LNCaP clone FGC (cell line): ENCODE results near the gene CREB3L1.

Experiments used
- DNase-seq: peaks from one replicate; pipeline ENCODE4 v3.0.0-alpha.2; 2011; ENCODE audit warnings: low read depth
- H3K4me3 ChIP-seq: 2 replicates; pipeline ENCODE4 v1.5.1; 2011; ENCODE audit warnings: mild to moderate bottlenecking, low read depth, low read length, control low read depth
- TF ChIP-seq, protein P1 (sequence below): IDR thresholded peaks from 2 replicates; pipeline ENCODE4 v1.5.1; 2012; ENCODE audit warnings: mild to moderate bottlenecking; ENCODE audit not compliant: control insufficient read depth, insufficient read depth; ENCODE audit errors: extremely low read depth

The CREB3L1 gene, protein sequence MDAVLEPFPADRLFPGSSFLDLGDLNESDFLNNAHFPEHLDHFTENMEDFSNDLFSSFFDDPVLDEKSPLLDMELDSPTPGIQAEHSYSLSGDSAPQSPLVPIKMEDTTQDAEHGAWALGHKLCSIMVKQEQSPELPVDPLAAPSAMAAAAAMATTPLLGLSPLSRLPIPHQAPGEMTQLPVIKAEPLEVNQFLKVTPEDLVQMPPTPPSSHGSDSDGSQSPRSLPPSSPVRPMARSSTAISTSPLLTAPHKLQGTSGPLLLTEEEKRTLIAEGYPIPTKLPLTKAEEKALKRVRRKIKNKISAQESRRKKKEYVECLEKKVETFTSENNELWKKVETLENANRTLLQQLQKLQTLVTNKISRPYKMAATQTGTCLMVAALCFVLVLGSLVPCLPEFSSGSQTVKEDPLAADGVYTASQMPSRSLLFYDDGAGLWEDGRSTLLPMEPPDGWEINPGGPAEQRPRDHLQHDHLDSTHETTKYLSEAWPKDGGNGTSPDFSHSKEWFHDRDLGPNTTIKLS

DNA sequence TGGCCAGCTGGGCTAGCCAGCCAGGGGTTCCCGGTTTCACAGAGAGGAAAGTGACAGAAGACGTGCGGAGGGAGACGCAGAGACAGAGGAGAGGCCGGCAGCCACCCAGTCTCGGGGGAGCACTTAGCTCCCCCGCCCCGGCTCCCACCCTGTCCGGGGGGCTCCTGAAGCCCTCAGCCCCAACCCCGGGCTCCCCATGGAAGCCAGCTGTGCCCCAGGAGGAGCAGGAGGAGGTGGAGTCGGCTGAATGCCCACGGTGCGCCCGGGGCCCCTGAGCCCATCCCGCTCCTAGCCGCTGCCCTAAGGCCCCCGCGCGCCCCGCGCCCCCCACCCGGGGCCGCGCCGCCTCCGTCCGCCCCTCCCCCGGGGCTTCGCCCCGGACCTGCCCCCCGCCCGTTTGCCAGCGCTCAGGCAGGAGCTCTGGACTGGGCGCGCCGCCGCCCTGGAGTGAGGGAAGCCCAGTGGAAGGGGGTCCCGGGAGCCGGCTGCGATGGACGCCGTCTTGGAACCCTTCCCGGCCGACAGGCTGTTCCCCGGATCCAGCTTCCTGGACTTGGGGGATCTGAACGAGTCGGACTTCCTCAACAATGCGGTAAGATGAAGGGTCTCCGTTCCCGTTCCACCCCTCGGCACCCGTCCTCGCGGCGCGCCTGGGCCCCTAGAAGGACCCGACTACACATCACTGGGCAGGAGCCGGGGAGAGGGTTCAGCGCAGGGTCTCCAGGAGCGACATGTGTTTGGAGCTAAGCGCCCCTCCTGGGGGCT, at the start of gene CREB3L1:
Gene CREB3L1 (plus strand): TSS at position 41 of the 765 bp plus-strand sequence. CDS start 450 bp downstream, at position 491.
- TF ChIP-seq, protein P1, sequence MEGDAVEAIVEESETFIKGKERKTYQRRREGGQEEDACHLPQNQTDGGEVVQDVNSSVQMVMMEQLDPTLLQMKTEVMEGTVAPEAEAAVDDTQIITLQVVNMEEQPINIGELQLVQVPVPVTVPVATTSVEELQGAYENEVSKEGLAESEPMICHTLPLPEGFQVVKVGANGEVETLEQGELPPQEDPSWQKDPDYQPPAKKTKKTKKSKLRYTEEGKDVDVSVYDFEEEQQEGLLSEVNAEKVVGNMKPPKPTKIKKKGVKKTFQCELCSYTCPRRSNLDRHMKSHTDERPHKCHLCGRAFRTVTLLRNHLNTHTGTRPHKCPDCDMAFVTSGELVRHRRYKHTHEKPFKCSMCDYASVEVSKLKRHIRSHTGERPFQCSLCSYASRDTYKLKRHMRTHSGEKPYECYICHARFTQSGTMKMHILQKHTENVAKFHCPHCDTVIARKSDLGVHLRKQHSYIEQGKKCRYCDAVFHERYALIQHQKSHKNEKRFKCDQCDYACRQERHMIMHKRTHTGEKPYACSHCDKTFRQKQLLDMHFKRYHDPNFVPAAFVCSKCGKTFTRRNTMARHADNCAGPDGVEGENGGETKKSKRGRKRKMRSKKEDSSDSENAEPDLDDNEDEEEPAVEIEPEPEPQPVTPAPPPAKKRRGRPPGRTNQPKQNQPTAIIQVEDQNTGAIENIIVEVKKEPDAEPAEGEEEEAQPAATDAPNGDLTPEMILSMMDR = no peak
- no peak within 1 kb of the TSS for H3K4me3 ChIP-seq
- no peak for DNase-seq

DNA sequence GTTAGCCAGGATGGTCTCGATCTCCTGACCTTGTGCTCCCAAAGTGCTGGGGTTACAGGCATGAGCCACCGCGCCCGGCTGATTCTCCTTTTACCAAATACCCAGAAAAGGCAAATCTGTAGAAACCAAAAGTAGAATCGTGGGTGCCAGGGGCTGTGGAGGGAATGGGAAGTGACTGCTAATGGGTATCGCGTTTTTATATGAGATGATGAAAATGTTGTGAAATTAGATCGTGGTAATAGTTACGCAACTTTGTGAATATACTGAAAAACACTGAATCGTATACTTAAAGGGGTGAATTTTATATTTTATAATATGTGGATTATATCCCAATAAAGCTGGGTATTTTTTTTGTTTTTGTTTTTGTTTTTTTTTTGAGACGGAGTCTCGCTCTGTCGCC, 48.2 kb upstream of the CREB3L1 start:
- no peak overlapping the region for H3K4me3 ChIP-seq
- TF ChIP-seq, protein P1 = no peak
- no peak for DNase-seq

DNA sequence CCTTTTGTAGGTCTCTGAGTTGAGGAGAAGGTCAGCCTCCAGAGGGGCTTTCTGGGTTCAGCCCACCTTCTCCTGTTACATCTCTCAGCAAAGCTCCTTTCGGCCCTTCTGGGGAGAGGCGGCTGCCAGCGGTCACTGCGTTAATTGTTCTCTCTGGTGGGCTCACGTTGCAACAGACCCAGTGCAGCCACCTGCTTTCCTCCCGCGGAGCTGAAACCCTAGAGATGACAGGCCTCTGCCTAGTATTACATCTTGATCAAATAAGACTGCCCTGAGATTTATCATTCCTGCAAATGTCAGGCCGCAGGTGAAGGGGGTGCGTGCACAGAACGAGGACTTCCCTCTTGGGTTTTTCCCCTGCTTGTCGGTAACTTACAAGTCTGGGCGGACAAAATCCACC, 43.2 kb upstream of the CREB3L1 start:
- no peak for DNase-seq
- TF ChIP-seq, protein P1 = no peak

DNA sequence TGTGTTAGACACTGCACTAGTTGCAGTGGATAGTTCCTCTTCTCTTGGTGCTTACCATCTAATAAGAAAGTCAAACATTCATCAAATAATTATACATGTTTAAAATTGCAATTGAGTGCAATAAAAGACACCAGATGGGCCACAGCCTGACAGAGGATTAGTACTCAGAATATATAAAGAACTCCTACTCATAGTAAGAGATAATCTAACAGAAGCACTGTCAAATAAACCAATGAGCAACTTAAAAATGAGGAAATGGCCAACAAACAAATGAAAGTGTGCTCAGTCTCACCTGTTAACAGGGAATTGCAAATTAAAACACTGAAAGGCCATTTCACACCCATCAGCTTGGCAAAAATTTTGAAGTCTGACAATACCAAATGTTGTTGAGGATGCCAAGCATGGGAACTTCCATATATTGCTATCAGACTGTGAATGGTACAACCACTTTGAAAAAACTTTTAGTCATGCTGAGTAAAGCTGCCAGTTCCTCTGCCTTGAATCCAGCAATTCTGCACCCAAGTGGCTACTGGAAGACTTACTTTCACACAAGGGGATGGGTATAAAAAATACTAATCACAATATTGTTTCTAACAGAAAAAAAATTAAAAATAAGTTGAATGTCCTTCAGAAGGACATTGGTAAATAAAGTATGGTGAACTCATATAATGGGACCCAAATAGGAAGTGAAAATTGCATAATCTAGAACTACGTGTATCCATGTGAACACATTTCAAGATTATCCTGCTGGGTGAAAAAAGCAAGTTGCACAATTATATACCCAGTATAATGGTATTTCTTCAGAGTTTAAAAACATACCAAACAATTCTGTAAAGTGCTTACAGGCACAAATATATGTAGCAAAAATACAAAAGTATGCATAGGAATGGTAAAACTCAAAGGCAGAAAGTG, 41.4 kb upstream of the CREB3L1 start:
- H3K4me3 ChIP-seq = no peak overlapping the region
- TF ChIP-seq, protein P1 = no peak
- no peak for DNase-seq

More for the DNA sequence above, 43.2 kb upstream of the CREB3L1 start:
- no peak overlapping the region for H3K4me3 ChIP-seq

DNA sequence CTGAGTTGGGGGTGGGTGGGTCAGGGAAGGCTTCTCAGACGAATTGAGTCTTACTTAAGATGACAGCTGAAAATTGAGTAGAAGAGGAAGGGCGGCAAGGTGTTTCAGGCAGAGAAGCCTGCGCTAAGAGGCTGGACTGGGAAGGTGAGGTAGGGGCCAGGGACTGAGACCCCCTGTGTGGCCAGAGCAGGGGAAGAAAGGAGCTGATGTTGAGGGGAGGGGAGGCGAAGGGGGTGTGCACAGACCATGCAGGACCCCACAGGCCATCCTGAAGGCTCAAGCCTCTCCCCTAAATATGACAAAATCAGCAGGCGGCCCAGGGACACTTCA, 40.6 kb upstream of the CREB3L1 start:
- H3K4me3 ChIP-seq = no peak overlapping the region
- DNase-seq = no peak
- TF ChIP-seq, protein P1 = no peak
